NCI-H1436 (cell line): ENCODE results near the gene ZNF227.
"Not testable (repeated sequence)": the region's sequence is repeated elsewhere in the genome, so short reads cannot be mapped to it uniquely, and the experiment has no call there.

Experiments
- DNase-seq: peaks from one replicate; lab custom pipeline; 2025; lab: John Stamatoyannopoulos, UW

The ZNF227 gene

GRCh38 chr19:44212250-44212865 is at the start of gene ZNF227:
ZNF227 (plus strand) TSS chr19:44212532; CDS start chr19:44217793, 5,261 bp downstream.
- peak; percentile 66 for DNase-seq

GRCh38 chr19:44163789-44164188 is 48.5 kb upstream of the ZNF227 start:
- no peak for DNase-seq

- DNase-seq, result no peak
Measured at GRCh38 chr19:44164327-44164672, 48.0 kb upstream of the ZNF227 start.

- peak; percentile 89 for DNase-seq
Measured at GRCh38 chr19:44164673-44165512, 47.4 kb upstream of the ZNF227 start, which contains the start of gene ZNF226. ZNF226 (plus strand) TSS chr19:44165100; CDS start chr19:44170081, 4,981 bp downstream.

GRCh38 chr19:44170660-44171059 is 41.7 kb upstream of the ZNF227 start:
- not testable (repeated sequence) for DNase-seq

GRCh38 chr19:44176590-44176989 is 35.7 kb upstream of the ZNF227 start:
- DNase-seq, result no peak

GRCh38 chr19:44180968-44181367 is 31.4 kb upstream of the ZNF227 start:
- no peak for DNase-seq

GRCh38 chr19:44182145-44182544 is 30.2 kb upstream of the ZNF227 start:
- no peak for DNase-seq

- no peak for DNase-seq
Measured at GRCh38 chr19:44190020-44190419, 22.3 kb upstream of the ZNF227 start.

- DNase-seq, result no peak
Measured at GRCh38 chr19:44192127-44192526, 20.2 kb upstream of the ZNF227 start.

- DNase-seq, result no peak
Measured at GRCh38 chr19:44196772-44197171, 15.6 kb upstream of the ZNF227 start.

GRCh38 chr19:44202470-44202869 is 9.9 kb upstream of the ZNF227 start:
- DNase-seq, result no peak

GRCh38 chr19:44202974-44203373 is 9.4 kb upstream of the ZNF227 start:
- no peak for DNase-seq

GRCh38 chr19:44203877-44204276 is 8.5 kb upstream of the ZNF227 start:
- not testable (repeated sequence) for DNase-seq

- no peak for DNase-seq
Measured at GRCh38 chr19:44204772-44205171, 7.6 kb upstream of the ZNF227 start.

GRCh38 chr19:44207126-44207803 is 5.1 kb upstream of the ZNF227 start:
- peak; percentile 93 for DNase-seq

GRCh38 chr19:44212866-44213346 is 574 bp downstream of the ZNF227 start:
- no peak for DNase-seq

- not testable (repeated sequence) for DNase-seq
Measured at GRCh38 chr19:44219926-44220325, 7.6 kb downstream of the ZNF227 start.

GRCh38 chr19:44220761-44221160 is 8.4 kb downstream of the ZNF227 start:
- not testable (repeated sequence) for DNase-seq

GRCh38 chr19:44221291-44221690 is 9.0 kb downstream of the ZNF227 start:
- not testable (repeated sequence) for DNase-seq

GRCh38 chr19:44228318-44228717 is 16.0 kb downstream of the ZNF227 start:
- DNase-seq, result no peak

GRCh38 chr19:44232867-44233266 is 20.5 kb downstream of the ZNF227 start:
- no peak for DNase-seq

- DNase-seq, result no peak
Measured at GRCh38 chr19:44236384-44236783, 24.1 kb downstream of the ZNF227 start.
